Neural progenitor cell (in vitro differentiated cells): ENCODE results near the gene DNAJC15.

Experiments used
- CTCF ChIP-seq: fragments of 200-600 bp; sonication (generic); IDR thresholded peaks from 2 replicates; pipeline ENCODE4 v1.5.1; 2017; ENCODE audit warnings: antibody characterized with exemption, mild to moderate bottlenecking
- EZH2 ChIP-seq: fragments of 200-600 bp; sonication (generic); IDR thresholded peaks from 2 replicates; pipeline ENCODE4 v1.6.1; 2017; ENCODE audit warnings: antibody characterized with exemption, mild to moderate bottlenecking, moderate library complexity
- EZH2phosphoT487 ChIP-seq: fragments of 200-600 bp; sonication (generic); IDR thresholded peaks from 2 replicates; pipeline ENCODE4 v1.6.1; 2017; ENCODE audit warnings: antibody characterized with exemption

DNA sequence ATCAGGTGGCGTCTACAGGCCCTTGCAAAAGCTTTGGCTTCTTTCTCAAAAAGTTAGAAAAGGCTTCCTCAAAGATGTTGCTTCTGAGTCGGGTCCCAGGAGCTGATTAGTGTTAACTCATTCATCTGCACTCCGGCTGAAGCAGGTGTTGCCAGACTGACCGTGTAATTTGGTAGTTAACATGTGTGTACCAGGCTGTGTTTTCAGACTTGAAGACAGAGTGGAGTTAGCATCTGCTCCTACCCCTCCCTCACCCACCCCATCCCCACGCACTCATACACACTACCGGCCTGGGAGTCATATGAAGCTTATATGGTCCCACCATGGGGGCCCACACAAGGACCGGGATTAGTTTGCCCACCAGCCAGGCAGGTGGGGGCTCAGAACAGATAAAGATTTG, 111.5 kb downstream of the DNAJC15 start:
- TF ChIP-seq CTCF (no peak), EZH2 (no peak), EZH2phosphoT487 (no peak)
